Lower leg skin (tissue), 4 donors: ENCODE results near the gene MIER1. TPM values are rescaled to one million over a fixed set of nuclear protein-coding genes. Genes with fewer than 3 reads are reported as not detected.
"Not testable (repeated sequence)": the region's sequence is repeated elsewhere in the genome, so short reads cannot be mapped to it uniquely, and the experiment has no call there.

Experiments used
- DNase-seq, 2 donors: peaks; one replicate each; pipeline ENCODE4 v3.0.0-alpha.2; 2019; ENCODE audit warnings: low spot score in 2 of 2
- H3K4me3 ChIP-seq: fragments of 200-600 bp; sonication (generic); 2 replicates; pipeline ENCODE4 v1.5.1; 2017; ENCODE audit warnings: mild to moderate bottlenecking, low read depth; ENCODE audit not compliant: poor library complexity, severe bottlenecking
- CTCF ChIP-seq, 3 donors: fragments of 450-650 bp; IDR thresholded peaks; one replicate each; pipeline ENCODE4 v1.5.1; 2016; ENCODE audit warnings: antibody characterized with exemption in 3 of 3, mild to moderate bottlenecking in 3 of 3, moderate library complexity in 2 of 3
- POLR2A ChIP-seq, 2 donors: fragments of 450-650 bp; IDR thresholded peaks; one replicate each; pipeline ENCODE4 v1.6.1; 2016 to 2017; ENCODE audit warnings: antibody characterized with exemption in 2 of 2, mild to moderate bottlenecking in 1 of 2, moderate library complexity in 1 of 2
- WGBS, 2 donors: methylation state at CpG; one replicate each; pipeline ENCODE4 v1.1.5; 2018; 5-methylcytosine and 5-hydroxymethylcytosine counted together
- intact Hi-C: fragments of 100-400 bp; cut with DNase I; formaldehyde crosslinking; loops from one replicate; pipeline ENCODE4 v1.15.0; 2023; ENCODE audit warnings: low total_unique reads
- total RNA-seq, 4 donors: library from RNA; depleted of rRNA; stranded (reverse); fragments of >200 nt; gene quantifications; one replicate each; pipeline ENCODE4 v1.1.0, GENCODE V29; 2016

Gene MIER1
- total RNA-seq, 4 donors from 2014 or later = 17.0 to 26.5 (median 21.0) TPM

- TF ChIP-seq CTCF (IDR thresholded peaks at IDR 0.05) (no peak), POLR2A (IDR thresholded peaks at IDR 0.05) (no peak)
- intact Hi-C loops = no loop called here
- DNase-seq = no peak
- no peak overlapping the region for H3K4me3 ChIP-seq
- WGBS, 2 donors = 92 to 96% methylated on average over 6 of the region's 6 CpGs
Observed at GRCh38 chr1:66951513-66951912, 26.7 kb downstream of the MIER1 start.

- TF ChIP-seq POLR2A (IDR thresholded peaks at IDR 0.05) = no peak
- no peak for TF ChIP-seq CTCF (IDR thresholded peaks at IDR 0.05)
- 90 to 91% methylated on average over 4 of the region's 4 CpGs for WGBS, 2 donors
- DNase-seq = no peak
- no peak overlapping the region for H3K4me3 ChIP-seq
- intact Hi-C loops = no loop called here
Observed at GRCh38 chr1:66954208-66954607, 29.4 kb downstream of the MIER1 start.

- 95 to 96% methylated on average over 3 of the region's 3 CpGs for WGBS, 2 donors
- TF ChIP-seq POLR2A (IDR thresholded peaks at IDR 0.05) = no peak
- no peak for TF ChIP-seq CTCF (IDR thresholded peaks at IDR 0.05)
- intact Hi-C loops = no loop called here
- no peak overlapping the region for H3K4me3 ChIP-seq
- no peak for DNase-seq
Observed at GRCh38 chr1:66957938-66958337, 33.1 kb downstream of the MIER1 start.

DNA sequence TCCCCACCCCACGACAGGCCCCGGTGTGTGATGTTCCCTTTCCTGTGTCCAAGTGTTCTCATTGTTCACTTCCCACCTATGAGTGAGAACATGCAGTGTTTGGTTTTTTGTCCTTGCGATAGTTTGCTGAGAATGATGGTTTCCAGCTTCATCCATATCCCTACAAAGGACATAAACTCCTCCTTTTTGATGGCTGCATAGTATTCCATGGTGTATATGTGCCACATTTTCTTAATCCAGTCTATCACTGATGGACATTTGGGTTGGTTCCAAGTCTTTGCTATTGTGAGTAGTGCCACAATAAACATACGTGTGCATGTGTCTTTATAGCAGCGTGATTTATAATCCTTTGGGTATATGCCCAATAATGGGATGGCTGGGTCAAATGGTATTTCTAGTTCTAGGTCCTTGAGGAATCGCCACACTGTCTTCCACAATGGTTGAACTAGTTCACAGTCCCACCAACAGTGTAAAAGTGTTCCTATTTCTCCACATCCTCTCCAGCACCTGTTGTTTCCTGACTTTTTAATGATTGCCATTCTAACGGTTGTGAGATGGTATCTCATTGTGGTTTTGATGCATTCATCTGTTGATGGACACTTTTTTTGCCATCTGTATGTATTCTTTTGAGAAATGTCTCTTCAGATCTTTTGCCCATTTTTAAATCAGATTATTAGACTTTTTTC, 41.5 kb downstream of the MIER1 start:
- H3K4me3 ChIP-seq, DNase-seq, intact Hi-C loops: not testable (repeated sequence)
- 93% methylated on average over 5 to 7 of the region's 7 CpGs for WGBS, 2 donors

GRCh38 chr1:66968574-66968973, 43.8 kb downstream of the MIER1 start:
- no peak for TF ChIP-seq CTCF (IDR thresholded peaks at IDR 0.05)
- no peak for TF ChIP-seq POLR2A (IDR thresholded peaks at IDR 0.05)
- intact Hi-C loops = no loop called here
- DNase-seq = no peak
- WGBS, 2 donors = 81 to 97% methylated on average over 3 of the region's 3 CpGs
- no peak overlapping the region for H3K4me3 ChIP-seq

DNA sequence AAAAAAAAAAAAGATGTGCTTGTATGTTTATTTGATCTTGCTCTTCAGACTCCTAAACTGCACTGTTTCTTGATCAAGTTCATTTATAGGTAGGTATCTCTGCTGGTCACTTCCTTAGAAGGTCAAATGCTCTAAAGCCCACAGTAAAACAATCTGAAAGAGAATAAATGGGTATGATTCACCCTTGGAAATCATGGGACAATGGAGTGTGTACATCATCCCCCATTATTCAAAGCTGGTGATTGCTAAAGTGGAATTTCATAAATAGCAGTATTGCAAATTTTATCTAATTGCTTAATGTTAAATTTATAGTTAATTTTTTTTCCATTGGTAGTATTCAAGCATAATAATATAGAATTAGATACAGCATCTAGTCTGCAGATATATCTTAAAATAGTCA, 53.4 kb downstream of the MIER1 start:
- TF ChIP-seq CTCF (IDR thresholded peaks at IDR 0.05) (no peak), POLR2A (IDR thresholded peaks at IDR 0.05) (no peak)
- DNase-seq = no peak
- no peak overlapping the region for H3K4me3 ChIP-seq
- intact Hi-C loops = no loop called here

DNA sequence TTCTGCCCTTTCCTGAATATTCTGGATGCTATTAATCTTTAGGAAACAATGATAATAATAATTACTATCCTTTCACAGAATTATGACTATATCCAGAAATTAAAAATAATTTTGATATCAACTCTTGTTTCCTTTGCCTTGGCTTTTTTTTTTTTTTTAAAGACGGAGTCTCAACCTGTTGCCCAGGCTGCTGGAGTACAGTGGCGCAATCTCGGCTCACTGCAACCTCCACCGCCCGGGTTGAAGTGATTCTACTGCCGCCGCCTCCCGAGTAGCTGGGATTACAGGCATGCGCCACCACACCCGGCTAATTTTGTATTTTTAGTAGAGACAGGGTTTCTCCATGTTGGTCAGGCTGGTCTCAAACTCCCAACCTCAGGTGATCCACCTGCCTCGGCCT, 54.8 kb downstream of the MIER1 start:
- WGBS, 2 donors = 93 to 98% methylated on average over 11 of the region's 11 CpGs
- H3K4me3 ChIP-seq, DNase-seq, intact Hi-C loops: not testable (repeated sequence)
